Lower leg skin (tissue), 4 donors: Measurements from ENCODE around the gene HOXD13. TPM values are rescaled to one million over a fixed set of nuclear protein-coding genes. Genes with fewer than 3 reads are reported as not detected.

Experiments used
- DNase-seq, 2 donors: peaks; one replicate each; pipeline ENCODE4 v3.0.0-alpha.2; 2019; ENCODE audit warnings: low spot score in 2 of 2
- H3K4me3 ChIP-seq: fragments of 200-600 bp; sonication (generic); 2 replicates; pipeline ENCODE4 v1.5.1; 2017; ENCODE audit warnings: mild to moderate bottlenecking, low read depth; ENCODE audit not compliant: poor library complexity, severe bottlenecking
- POLR2A ChIP-seq, 2 donors: fragments of 450-650 bp; IDR thresholded peaks; one replicate each; pipeline ENCODE4 v1.6.1; 2016 to 2017; ENCODE audit warnings: antibody characterized with exemption in 2 of 2, mild to moderate bottlenecking in 1 of 2, moderate library complexity in 1 of 2
- WGBS, 2 donors: methylation state at CpG; one replicate each; pipeline ENCODE4 v1.1.5; 2018; 5-methylcytosine and 5-hydroxymethylcytosine counted together
- intact Hi-C: fragments of 100-400 bp; cut with DNase I; formaldehyde crosslinking; loops from one replicate; pipeline ENCODE4 v1.15.0; 2023; ENCODE audit warnings: low total_unique reads
- total RNA-seq, 4 donors: library from RNA; depleted of rRNA; stranded (reverse); fragments of >200 nt; gene quantifications; one replicate each; pipeline ENCODE4 v1.1.0, GENCODE V29; 2016
- TF ChIP-seq, protein P1 (sequence below), 3 donors: fragments of 450-650 bp; IDR thresholded peaks; one replicate each; pipeline ENCODE4 v1.5.1; 2016; ENCODE audit warnings: antibody characterized with exemption in 3 of 3, mild to moderate bottlenecking in 3 of 3, moderate library complexity in 2 of 3

HOXD13 gene
- total RNA-seq, 4 donors from 2014 or later = 0.10 TPM; not detected in 3

DNA sequence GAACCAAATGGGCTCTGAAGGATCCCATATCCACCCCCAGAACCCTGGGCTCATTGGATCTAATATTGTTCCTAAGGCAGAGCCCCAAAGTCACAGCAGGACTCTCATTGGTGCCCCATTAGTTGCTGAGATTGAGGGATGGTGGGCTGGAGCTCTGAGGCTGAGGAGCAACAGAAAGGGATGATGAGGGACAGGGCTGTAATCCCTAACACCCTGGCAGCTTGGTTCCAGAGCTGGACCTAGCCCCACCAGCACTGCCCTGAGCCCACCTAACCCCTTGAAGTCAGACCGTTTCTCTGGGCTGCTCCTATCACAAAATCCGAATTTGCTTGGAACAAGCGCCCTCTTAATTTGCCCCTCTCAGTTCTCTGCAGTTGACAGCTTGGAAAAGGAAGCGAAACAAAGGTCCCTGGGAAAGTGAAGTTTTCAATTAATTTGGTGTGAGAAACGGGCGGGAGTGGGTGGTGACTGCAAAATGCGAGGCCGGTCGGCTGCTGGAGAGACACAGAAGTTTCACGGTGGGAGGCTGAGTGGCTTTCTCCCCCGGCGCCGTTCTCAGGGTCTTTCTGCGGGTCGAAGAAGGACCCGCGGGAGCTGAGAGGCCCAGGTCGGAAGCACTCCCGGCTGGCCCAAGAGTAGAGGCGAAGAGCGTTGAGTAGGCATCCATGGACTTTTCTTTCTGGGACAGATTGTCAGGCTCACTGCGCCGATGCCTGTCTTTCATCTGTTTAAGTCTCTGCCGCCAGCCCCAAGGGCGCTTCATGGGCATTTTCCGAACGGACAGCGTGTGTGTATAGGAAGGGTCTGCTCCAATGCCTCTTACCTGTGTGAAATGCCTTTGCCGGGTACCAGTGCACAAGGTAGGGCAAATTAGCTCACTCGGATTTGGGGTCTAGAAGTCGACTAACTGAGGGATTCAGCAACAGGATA is 927 bp upstream of the HOXD13 start:
- intact Hi-C loops = no loop called here
- WGBS, 2 donors = 19 to 21% methylated on average over 31 of the region's 31 CpGs
- no peak for TF ChIP-seq POLR2A (IDR thresholded peaks at IDR 0.05)
- TF ChIP-seq, protein P1, sequence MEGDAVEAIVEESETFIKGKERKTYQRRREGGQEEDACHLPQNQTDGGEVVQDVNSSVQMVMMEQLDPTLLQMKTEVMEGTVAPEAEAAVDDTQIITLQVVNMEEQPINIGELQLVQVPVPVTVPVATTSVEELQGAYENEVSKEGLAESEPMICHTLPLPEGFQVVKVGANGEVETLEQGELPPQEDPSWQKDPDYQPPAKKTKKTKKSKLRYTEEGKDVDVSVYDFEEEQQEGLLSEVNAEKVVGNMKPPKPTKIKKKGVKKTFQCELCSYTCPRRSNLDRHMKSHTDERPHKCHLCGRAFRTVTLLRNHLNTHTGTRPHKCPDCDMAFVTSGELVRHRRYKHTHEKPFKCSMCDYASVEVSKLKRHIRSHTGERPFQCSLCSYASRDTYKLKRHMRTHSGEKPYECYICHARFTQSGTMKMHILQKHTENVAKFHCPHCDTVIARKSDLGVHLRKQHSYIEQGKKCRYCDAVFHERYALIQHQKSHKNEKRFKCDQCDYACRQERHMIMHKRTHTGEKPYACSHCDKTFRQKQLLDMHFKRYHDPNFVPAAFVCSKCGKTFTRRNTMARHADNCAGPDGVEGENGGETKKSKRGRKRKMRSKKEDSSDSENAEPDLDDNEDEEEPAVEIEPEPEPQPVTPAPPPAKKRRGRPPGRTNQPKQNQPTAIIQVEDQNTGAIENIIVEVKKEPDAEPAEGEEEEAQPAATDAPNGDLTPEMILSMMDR (IDR thresholded peaks at IDR 0.05) = no peak
- no peak overlapping the region for H3K4me3 ChIP-seq
- DNase-seq = peak in 1 of 2 donors; percentile 75

DNA sequence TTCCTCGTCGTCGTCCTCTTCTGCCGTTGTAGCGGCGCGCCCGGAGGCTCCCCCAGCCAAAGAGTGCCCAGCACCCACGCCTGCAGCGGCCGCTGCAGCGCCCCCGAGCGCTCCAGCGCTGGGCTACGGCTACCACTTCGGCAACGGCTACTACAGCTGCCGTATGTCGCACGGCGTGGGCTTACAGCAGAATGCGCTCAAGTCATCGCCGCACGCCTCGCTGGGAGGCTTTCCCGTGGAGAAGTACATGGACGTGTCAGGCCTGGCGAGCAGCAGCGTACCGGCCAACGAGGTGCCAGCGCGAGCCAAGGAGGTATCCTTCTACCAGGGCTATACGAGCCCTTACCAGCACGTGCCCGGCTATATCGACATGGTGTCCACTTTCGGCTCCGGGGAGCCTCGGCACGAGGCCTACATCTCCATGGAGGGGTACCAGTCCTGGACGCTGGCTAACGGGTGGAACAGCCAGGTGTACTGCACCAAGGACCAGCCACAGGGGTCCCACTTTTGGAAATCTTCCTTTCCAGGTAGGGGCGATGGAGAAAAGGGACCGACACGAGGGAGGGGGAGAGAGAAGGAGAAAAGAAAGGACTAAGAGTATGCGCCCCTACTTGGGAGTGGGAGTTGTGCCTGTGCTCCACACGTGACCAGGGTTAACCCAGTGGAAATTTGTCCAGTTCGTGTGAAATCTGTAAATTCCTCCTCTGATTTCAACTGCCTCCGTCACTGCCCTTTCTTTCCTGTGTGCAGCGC is 800 bp downstream of the HOXD13 start:
- TF ChIP-seq POLR2A (IDR thresholded peaks at IDR 0.05) = no peak
- TF ChIP-seq, protein P1 (IDR thresholded peaks at IDR 0.05) = no peak
- 5 to 7% methylated on average over 26 to 28 of the region's 53 CpGs for WGBS, 2 donors
- intact Hi-C loops = no loop called here
- H3K4me3 ChIP-seq = no peak overlapping the region
- peak in 1 of 2 donors; percentile 81 for DNase-seq

DNA sequence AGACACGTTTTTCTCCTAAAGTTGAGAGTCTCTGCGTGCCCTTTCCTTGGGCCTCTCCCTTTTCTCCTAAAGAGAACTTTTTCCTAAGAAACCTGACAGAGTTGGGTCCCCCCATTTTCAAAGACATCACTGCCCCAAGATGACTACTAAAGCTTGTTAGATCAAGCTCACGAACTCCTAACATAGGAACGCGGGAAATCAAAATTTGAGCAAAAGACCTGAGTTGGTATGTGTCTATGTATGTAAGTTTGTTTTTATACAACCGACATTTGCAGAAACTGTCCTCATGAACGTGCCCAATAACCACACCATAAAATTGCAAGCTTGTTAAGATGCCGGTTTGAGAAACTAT is 1.4 kb downstream of the HOXD13 start:
- WGBS, 2 donors = 15 to 17% methylated on average over 8 of the region's 8 CpGs
- no peak for TF ChIP-seq POLR2A (IDR thresholded peaks at IDR 0.05)
- TF ChIP-seq, protein P1 (IDR thresholded peaks at IDR 0.05) = no peak
- intact Hi-C loops = no loop called here
- no peak overlapping the region for H3K4me3 ChIP-seq
- DNase-seq = no peak

DNA sequence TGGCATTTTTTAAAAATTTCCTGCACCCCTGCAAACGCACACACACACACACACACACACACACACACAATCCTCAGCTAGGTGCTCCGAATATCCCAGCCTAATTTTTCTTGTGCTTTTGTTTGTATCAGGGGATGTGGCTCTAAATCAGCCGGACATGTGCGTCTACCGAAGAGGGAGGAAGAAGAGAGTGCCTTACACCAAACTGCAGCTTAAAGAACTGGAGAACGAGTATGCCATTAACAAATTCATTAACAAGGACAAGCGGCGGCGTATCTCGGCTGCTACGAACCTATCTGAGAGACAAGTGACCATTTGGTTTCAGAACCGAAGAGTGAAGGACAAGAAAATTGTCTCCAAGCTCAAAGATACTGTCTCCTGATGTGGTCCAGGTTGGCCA is 1.8 kb downstream of the HOXD13 start:
- intact Hi-C loops = no loop called here
- H3K4me3 ChIP-seq = no peak overlapping the region
- TF ChIP-seq, protein P1 (IDR thresholded peaks at IDR 0.05) = no peak
- TF ChIP-seq POLR2A (IDR thresholded peaks at IDR 0.05) = no peak
- WGBS, 2 donors = 21 to 23% methylated on average over 12 of the region's 12 CpGs
- no peak for DNase-seq

DNA sequence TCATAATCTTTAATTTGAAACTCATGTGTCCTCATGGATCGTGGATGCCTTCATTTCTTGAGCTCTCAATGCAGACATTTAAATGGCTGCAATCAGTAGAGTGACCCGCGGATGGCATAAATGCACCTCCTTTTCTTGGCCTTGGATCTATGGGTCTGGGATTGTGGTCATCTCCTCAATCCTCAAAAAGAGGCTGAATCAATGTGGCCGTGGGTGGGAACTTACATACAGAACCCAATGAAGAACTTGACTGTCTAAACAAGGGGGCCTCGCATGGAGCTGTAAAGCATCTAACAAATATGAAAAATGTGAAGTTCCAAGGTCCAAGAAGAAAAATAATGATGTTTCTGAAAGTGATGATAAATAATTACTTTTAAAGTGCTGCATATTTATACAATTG is 2.9 kb downstream of the HOXD13 start:
- 29 to 30% methylated on average over 5 of the region's 5 CpGs for WGBS, 2 donors
- DNase-seq = no peak
- intact Hi-C loops = no loop called here
- no peak overlapping the region for H3K4me3 ChIP-seq
- no peak for TF ChIP-seq POLR2A (IDR thresholded peaks at IDR 0.05)
